BLaER1 (cell line): Measurements from ENCODE around the gene ATP9B.

Source experiments
- H3K27ac ChIP-seq: shearing (Covaris generic); formaldehyde crosslinking; 2 replicates; pipeline ENCODE4 v1.8.1; 2022
- H3K27me3 ChIP-seq: shearing (Covaris generic); formaldehyde crosslinking; 2 replicates; pipeline ENCODE4 v1.8.1; 2022
- H3K36me3 ChIP-seq: shearing (Covaris generic); formaldehyde crosslinking; 2 replicates; pipeline ENCODE4 v1.8.1; 2022
- H3K4me1 ChIP-seq: shearing (Covaris generic); formaldehyde crosslinking; 2 replicates; pipeline ENCODE4 v1.8.1; 2022
- H3K4me2 ChIP-seq: shearing (Covaris generic); formaldehyde crosslinking; 2 replicates; pipeline ENCODE4 v1.8.1; 2022
- H3K4me3 ChIP-seq: shearing (Covaris generic); formaldehyde crosslinking; 2 replicates; pipeline ENCODE4 v1.8.1; 2022
- H3K9ac ChIP-seq: shearing (Covaris generic); formaldehyde crosslinking; 2 replicates; pipeline ENCODE4 v1.8.1; 2022
- H3K9me3 ChIP-seq: shearing (Covaris generic); formaldehyde crosslinking; 2 replicates; pipeline ENCODE4 v1.8.1; 2022
- H4K20me1 ChIP-seq: shearing (Covaris generic); formaldehyde crosslinking; 2 replicates; pipeline ENCODE4 v1.8.1; 2022
- Cebpa-rat ChIP-seq: shearing (Covaris generic); IDR thresholded peaks from 2 replicates; pipeline ENCODE4 v1.8.1; 2022

Gene ATP9B

DNA sequence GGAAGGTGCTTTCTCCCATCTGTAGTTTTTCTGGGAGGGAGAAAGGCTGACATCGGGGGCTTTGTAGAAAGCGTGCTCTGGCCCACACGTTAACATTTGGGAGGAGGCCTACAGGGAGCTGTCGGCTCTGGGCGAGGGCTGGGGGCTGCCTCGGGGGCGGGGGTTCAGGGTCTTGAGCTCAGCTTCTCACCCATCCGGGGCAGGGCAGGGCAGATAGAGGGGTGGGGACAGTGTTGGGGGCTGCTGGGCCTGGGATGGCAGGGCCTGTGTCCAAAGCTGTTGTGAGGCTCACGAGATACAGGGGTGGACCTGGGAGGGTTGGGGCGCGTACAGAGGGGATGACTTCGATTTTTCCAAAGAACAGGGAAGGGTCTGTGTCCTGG is 353.6 kb downstream of the ATP9B start:
- Histone ChIP-seq H3K4me2 (peak overlapping the region; percentile 78), H3K4me3 (no peak overlapping the region), H3K9me3 (no peaks in the 10 kb centered on the region), H3K4me1 (peaks cover 89% of the 10 kb centered on the region), H3K27me3 (no peaks in the 10 kb centered on the region), H3K27ac (peak overlapping the region; percentile 48; the same call in 1 of the 2 replicates), H4K20me1 (peaks cover 94% of the 10 kb centered on the region), H3K9ac (0 out of 2 replicates have a peak overlapping the region, but pooled peaks have one; percentile 18), H3K36me3 (peaks cover 64% of the 10 kb centered on the region)
- no peak for TF ChIP-seq Cebpa-rat

GRCh38 chr18:79423211-79424007 is 354.2 kb downstream of the ATP9B start:
- Histone ChIP-seq H4K20me1 (peaks cover 94% of the 10 kb centered on the region), H3K4me3 (no peak overlapping the region)
- TF ChIP-seq Cebpa-rat = no peak

DNA sequence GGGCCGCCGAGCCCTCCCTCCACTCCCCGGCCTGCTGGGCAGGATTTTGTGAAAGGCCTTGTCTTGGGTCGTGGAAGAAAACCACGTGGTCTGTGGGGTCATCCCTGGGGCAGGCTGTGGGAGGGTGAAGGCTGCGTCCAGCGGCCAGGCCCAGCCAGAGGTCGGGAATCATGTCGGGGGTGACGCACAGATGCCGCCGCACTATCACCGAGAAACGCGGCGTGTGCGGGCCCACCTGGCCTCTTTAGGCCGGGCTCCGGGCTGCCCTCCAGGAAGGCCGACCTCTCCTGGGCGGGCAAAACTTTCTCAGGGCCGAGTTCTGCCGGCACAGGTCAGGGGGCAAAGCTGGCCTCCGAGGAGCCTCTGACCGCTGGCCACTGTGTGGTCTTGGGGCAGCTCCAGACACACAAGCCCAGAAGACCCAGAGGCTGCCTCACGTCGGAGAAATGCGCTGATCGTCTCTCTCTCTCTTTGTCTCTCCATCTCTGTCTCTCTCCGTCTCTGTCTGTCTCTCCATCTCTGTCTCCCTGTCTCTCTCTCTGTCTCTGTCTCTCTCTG is 354.9 kb downstream of the ATP9B start:
- no peaks in the 10 kb centered on the region for H3K27me3 ChIP-seq
- TF ChIP-seq Cebpa-rat = no peak
- H3K36me3 ChIP-seq = peaks cover 56% of the 10 kb centered on the region
- peaks cover 94% of the 10 kb centered on the region for H4K20me1 ChIP-seq
- no peak overlapping the region for H3K4me2 ChIP-seq
- H3K9me3 ChIP-seq = no peaks in the 10 kb centered on the region
- H3K4me1 ChIP-seq = peaks cover 89% of the 10 kb centered on the region
- H3K27ac ChIP-seq = 0 out of 2 replicates have a peak overlapping the region, but pooled peaks have one; percentile 18
- H3K4me3 ChIP-seq = no peak overlapping the region
- H3K9ac ChIP-seq = no peak overlapping the region

More at GRCh38 chr18:79423211-79424007, 354.2 kb downstream of the ATP9B start:
- peak overlapping the region; percentile 78; the same call in 1 of the 2 replicates for H3K4me2 ChIP-seq
- 0 out of 2 replicates have a peak overlapping the region, but pooled peaks have one; percentile 18 for H3K27ac ChIP-seq
- peaks cover 58% of the 10 kb centered on the region for H3K36me3 ChIP-seq
- H3K4me1 ChIP-seq = peaks cover 89% of the 10 kb centered on the region
- no peak overlapping the region for H3K9ac ChIP-seq
- no peaks in the 10 kb centered on the region for H3K9me3 ChIP-seq
- no peaks in the 10 kb centered on the region for H3K27me3 ChIP-seq

- Histone ChIP-seq H3K9ac (no peak overlapping the region), H3K4me3 (no peak overlapping the region), H3K36me3 (peaks cover 53% of the 10 kb centered on the region), H3K4me2 (no peak overlapping the region), H4K20me1 (peaks cover 94% of the 10 kb centered on the region), H3K4me1 (peaks cover 89% of the 10 kb centered on the region), H3K27ac (no peak overlapping the region), H3K27me3 (no peaks in the 10 kb centered on the region; the same call in 1 of the 2 replicates), H3K9me3 (no peaks in the 10 kb centered on the region)
- TF ChIP-seq Cebpa-rat = no peak
Observed at GRCh38 chr18:79424880-79425568, 355.8 kb downstream of the ATP9B start.

DNA sequence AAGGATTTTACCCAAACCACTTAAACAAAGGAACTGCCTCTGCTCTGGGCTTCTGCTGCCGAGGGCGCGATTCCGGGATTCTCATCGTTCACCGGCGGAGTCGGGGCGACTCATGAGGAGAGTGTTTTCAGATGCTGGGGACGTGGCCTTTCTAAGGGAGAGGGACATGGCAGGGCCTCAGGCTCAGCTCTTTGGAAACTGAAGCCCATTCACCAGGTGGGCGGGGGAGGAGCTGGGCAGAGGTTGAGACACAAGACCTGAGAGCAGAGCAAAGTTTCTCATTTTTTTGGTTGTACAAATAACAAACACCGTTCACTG is 356.3 kb downstream of the ATP9B start:
- no peak overlapping the region; the same call in 1 of the 2 replicates for H3K4me2 ChIP-seq
- no peak overlapping the region for H3K9ac ChIP-seq
- H3K27me3 ChIP-seq = no peaks in the 10 kb centered on the region; the same call in 1 of the 2 replicates
- peaks cover 48% of the 10 kb centered on the region for H3K36me3 ChIP-seq
- peaks cover 89% of the 10 kb centered on the region for H3K4me1 ChIP-seq
- no peak overlapping the region for H3K4me3 ChIP-seq
- peaks cover 94% of the 10 kb centered on the region for H4K20me1 ChIP-seq
- no peaks in the 10 kb centered on the region for H3K9me3 ChIP-seq
- no peak for TF ChIP-seq Cebpa-rat
- no peak overlapping the region for H3K27ac ChIP-seq

DNA sequence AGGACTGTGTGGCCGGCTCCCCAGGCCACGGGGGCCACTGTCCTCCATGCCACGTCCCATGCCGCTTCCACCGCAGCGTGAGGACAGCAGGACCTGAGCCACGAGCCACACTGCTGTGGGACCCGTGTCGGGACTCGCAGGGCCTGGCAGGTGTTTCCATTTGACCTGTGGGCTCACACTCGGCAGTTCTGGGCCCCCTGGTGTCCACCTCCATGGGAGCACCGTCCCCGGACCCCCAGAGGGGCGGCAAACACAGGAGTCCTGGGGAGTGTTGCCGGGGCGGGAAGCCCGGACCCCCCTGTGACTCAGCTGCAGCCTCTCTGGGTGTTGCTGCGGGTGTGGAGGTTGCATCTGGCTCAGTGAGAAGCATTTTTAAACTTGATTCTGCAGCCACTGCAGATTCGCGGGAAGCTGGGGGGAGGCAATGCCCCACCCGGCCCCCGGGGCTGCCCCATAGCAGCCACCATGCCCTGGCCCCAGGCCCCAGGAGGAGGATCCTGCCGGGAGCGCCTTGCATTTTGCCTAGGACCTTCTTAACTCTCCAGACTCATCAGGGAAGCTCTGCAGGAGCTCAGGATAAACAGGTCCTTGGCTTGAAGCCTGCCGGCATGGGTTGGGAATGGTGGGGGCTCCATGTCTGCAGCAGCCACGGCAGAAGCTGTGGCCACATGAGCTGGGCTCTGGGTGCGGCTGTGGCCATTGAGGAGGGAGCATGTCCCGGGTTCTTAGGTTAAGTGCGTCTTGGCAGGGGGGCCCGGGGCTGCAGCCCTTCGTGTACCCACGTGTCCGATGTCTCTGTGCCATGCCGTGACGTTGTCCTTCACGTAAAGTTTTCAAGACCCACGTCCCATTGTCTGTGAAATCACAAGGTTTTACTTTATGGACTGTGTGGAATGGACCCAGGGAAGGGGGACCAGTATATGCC is 357.4 kb downstream of the ATP9B start:
- Histone ChIP-seq H3K27me3 (no peaks in the 10 kb centered on the region; the same call in 1 of the 2 replicates), H3K27ac (no peak overlapping the region), H3K4me3 (no peak overlapping the region), H3K4me2 (no peak overlapping the region), H4K20me1 (peaks cover 94% of the 10 kb centered on the region), H3K9me3 (no peaks in the 10 kb centered on the region), H3K36me3 (peaks cover 42% of the 10 kb centered on the region), H3K4me1 (peaks cover 89% of the 10 kb centered on the region), H3K9ac (no peak overlapping the region)
- TF ChIP-seq Cebpa-rat = no peak

DNA sequence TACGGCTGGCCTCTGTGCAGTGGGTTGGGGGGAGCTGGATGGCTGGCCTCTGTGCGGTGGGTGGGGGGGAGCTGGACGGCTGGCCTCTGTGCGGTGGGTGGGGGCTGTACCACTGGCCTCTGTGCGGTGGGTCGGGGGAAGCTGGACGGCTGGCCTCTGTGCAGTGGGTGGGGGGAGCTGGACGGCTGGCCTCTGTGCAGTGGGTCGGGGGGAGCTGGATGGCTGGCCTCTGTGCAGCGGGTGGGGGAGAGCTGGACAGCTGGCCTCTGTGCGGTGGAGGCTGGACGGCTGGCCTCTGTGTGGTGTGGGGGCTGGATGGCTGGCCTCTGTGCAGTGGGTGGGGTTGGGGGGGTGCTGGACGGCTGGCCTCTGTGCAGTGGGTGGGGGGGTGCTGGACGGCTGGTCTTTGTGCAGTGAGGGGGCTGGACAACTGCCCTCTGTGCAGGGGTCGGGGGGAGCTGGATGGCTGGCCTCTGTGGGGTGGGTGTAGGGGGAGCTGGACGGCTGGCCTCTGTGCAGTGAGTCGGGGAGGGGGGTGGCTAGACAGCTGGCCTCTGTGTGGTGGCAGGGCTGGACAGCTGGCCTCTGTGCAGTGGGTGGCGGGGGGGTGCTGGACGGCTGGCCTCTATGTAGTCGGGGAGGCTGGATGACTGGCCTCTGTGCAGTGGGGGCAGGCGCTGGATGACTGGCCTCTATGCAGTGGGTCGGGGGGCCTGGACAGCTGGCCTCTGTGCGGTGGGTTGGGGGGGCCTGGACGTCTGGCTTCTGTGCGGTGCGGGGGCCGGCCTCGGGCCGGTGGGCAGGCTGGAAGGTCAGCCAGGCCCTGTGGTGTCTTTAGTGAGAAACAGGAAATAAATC is 358.4 kb downstream of the ATP9B start:
- TF ChIP-seq Cebpa-rat = no peak
- Histone ChIP-seq H4K20me1 (peaks cover 94% of the 10 kb centered on the region), H3K4me3 (no peak overlapping the region), H3K36me3 (peaks cover 46% of the 10 kb centered on the region), H3K27me3 (no peaks in the 10 kb centered on the region; the same call in 1 of the 2 replicates), H3K9me3 (no peaks in the 10 kb centered on the region), H3K4me2 (peak overlapping the region; percentile 32; the same call in 1 of the 2 replicates), H3K9ac (no peak overlapping the region), H3K27ac (no peak overlapping the region), H3K4me1 (peaks cover 88% of the 10 kb centered on the region)
